K562 (cell line): ENCODE results near the gene TMEM218. TPM values are rescaled to one million over a fixed set of nuclear protein-coding genes. Genes with fewer than 3 reads are reported as not detected.

Experiments
- ATAC-seq: fragments of 200-7000 bp; cut with Tn5 transposase; 3 replicates; pipeline ENCODE4 v1.9.1; 2020; ENCODE audit warnings: moderate library complexity
- BruUV-seq: library from RNA; stranded (reverse); fragments of 400-500 nt; replicated peaks from 2 replicates; lab custom pipeline; 2021; lab: Mats Ljungman, UMichigan
- CTCF ChIA-PET: fragments of 300-600 bp; formaldehyde crosslinking; extraction: SDS; loops from one replicate; lab custom pipeline; 2021; ENCODE audit warnings: low intra/inter-chr PET ratio; lab: Yijun Ruan, JAX
- POLR2A ChIA-PET: fragments of 300-600, 350-650 bp; sonication (Branson Sonifier 250); formaldehyde crosslinking; extraction: SDS; loops from one replicate; lab custom pipeline; 2021; ENCODE audit warnings: antibody characterized with exemption, inconsistent platforms; lab: Yijun Ruan, JAX
- DNase-seq, 4 experiments: peaks; one replicate each; pipeline versions ENCODE4 v3.0.0 to v3.0.0-alpha.2; 2011 to 2018; ENCODE audit warnings: low spot score in 3 of 4, mixed read lengths in 3 of 4; ENCODE audit errors: extremely low read depth in 1 of 4
- FAIRE-seq: peaks from 2 replicates; lab custom pipeline; 2011; peaks lifted over from hg19 to GRCh38; lab: Jason Lieb, UNC
- H2AFZ ChIP-seq: 2 replicates; pipeline ENCODE4 v1.6.0; 2011; ENCODE audit warnings: low read depth, low read length, control low read depth, inconsistent platforms
- H3K27ac ChIP-seq: fragments of 200-600 bp; 3 replicates; pipeline ENCODE4 v1.8.0; 2011; ENCODE audit warnings: low read depth, mild to moderate bottlenecking, control low read depth, inconsistent platforms, low read length, moderate library complexity, mixed read lengths; ENCODE audit errors: extremely low read depth
- H3K27me3 ChIP-seq, 2 experiments: fragments of 300-600 bp in 1 of 2; 2 replicates in 1 of 2; 3 replicates in 1 of 2; pipeline versions ENCODE4 v1.6.0 to v1.8.0; 2011; ENCODE audit warnings: inconsistent platforms in 2 of 2, low read length in 2 of 2, mild to moderate bottlenecking in 1 of 2, mixed read lengths in 1 of 2, moderate library complexity in 1 of 2; ENCODE audit not compliant: control insufficient read depth in 2 of 2, insufficient read depth in 2 of 2
- H3K36me3 ChIP-seq: fragments of 300-600 bp; 3 replicates; pipeline ENCODE4 v1.8.0; 2011; ENCODE audit warnings: mild to moderate bottlenecking, low read length, inconsistent platforms; ENCODE audit not compliant: control insufficient read depth, insufficient read depth
- H3K4me1 ChIP-seq, 2 experiments: fragments of 200-600 bp in 1 of 2; replicated peaks in 1 of 2; 2 replicates in 1 of 2; 3 replicates in 1 of 2; pipeline versions ENCODE4 v1.5.1 to v1.8.0; 2011; ENCODE audit warnings: inconsistent platforms in 2 of 2, low read length in 2 of 2, mild to moderate bottlenecking in 1 of 2, mixed read lengths in 1 of 2, moderate library complexity in 1 of 2; ENCODE audit not compliant: control insufficient read depth in 2 of 2, insufficient read depth in 2 of 2
- H3K4me2 ChIP-seq: 2 replicates; pipeline ENCODE4 v1.6.1; 2011; ENCODE audit warnings: low read length, control low read depth, inconsistent platforms, mixed read lengths; ENCODE audit not compliant: insufficient read depth
- H3K4me3 ChIP-seq: fragments of 200-600 bp; sonication (generic), shearing (Covaris generic); 2 replicates; pipeline ENCODE4 v1.5.1; 2016; ENCODE audit warnings: control low read depth, inconsistent platforms
- H3K79me2 ChIP-seq: fragments of 200-600 bp; 3 replicates; pipeline ENCODE4 v1.8.0; 2011; ENCODE audit warnings: low read length, inconsistent platforms; ENCODE audit not compliant: control insufficient read depth, insufficient read depth
- H3K9ac ChIP-seq, 2 experiments: 2 replicates each; pipeline versions ENCODE4 v1.6.0 to v1.6.1; 2011; ENCODE audit warnings: low read depth in 2 of 2, low read length in 2 of 2, control low read depth in 1 of 2, inconsistent platforms in 1 of 2, mild to moderate bottlenecking in 1 of 2, mixed read lengths in 1 of 2; ENCODE audit not compliant: insufficient read depth in 1 of 2
- H3K9me1 ChIP-seq: one replicate; pipeline ENCODE4 v1.6.0; 2011; ENCODE audit warnings: inconsistent platforms, mild to moderate bottlenecking, low read length, moderate library complexity; ENCODE audit not compliant: control insufficient read depth, insufficient read depth
- H3K9me3 ChIP-seq: replicated peaks from 2 replicates; pipeline ENCODE4 v1.5.1; 2011; ENCODE audit warnings: low read depth, low read length, inconsistent platforms; ENCODE audit not compliant: control insufficient read depth, insufficient read depth
- H4K20me1 ChIP-seq: replicated peaks from 2 replicates; pipeline ENCODE4 v1.6.1; 2011; ENCODE audit warnings: low read length, inconsistent platforms, mixed read lengths; ENCODE audit not compliant: control insufficient read depth, insufficient read depth
- CHD7 ChIP-seq: fragments of 200-600 bp; sonication (generic); IDR thresholded peaks from one replicate; pipeline ENCODE4 v1.6.1; 2012; ENCODE audit warnings: mild to moderate bottlenecking, low read depth, low read length, inconsistent platforms
- EGR1 ChIP-seq: fragments of 450-650 bp; conservative IDR thresholded peaks from 2 replicates; pipeline ENCODE4 v1.6.1; 2017; ENCODE audit warnings: mild to moderate bottlenecking
- FOXA1 ChIP-seq: fragments of 450-650 bp; IDR thresholded peaks from 2 replicates; pipeline ENCODE4 v1.6.1; 2016; ENCODE audit warnings: mild to moderate bottlenecking, borderline replicate concordance
- GTF2F1 ChIP-seq: IDR thresholded peaks from 2 replicates; pipeline ENCODE4 v1.6.1; 2011; ENCODE audit warnings: low read depth, low read length, improper control_type of control experiment
- HLTF ChIP-seq: fragments of 450-650 bp; IDR thresholded peaks from 2 replicates; pipeline ENCODE4 v1.6.1; 2016
- KDM1A ChIP-seq, 2 experiments: fragments of 450-650 bp; IDR thresholded peaks; 2 replicates each; pipeline ENCODE4 v1.6.1; 2016; ENCODE audit warnings: mild to moderate bottlenecking in 2 of 2
- THAP12 ChIP-seq: fragments of 250-450 bp; sonication (Bioruptor Pico); IDR thresholded peaks from 2 replicates; pipeline ENCODE4 v1.9.0; 2021; ENCODE audit warnings: mild to moderate bottlenecking, inconsistent platforms
- WGBS: fragments of 100-300 bp; shearing (Covaris generic); methylation state at CpG from one replicate; pipeline ENCODE4 v1.1.6; 2016; ENCODE audit warnings: low coverage, mixed read lengths; ENCODE audit not compliant: insufficient coverage; ENCODE audit errors: missing lambda C conversion rate; 5-methylcytosine and 5-hydroxymethylcytosine counted together
- in situ Hi-C: fragments of 300-500 bp; cut with MboI; formaldehyde crosslinking; loops from 4 replicates; pipeline ENCODE4 v1.15.0; 2018; ENCODE audit warnings: inconsistent platforms, mixed read lengths
- intact Hi-C: fragments of 100-400 bp; cut with micrococcal nuclease; formaldehyde crosslinking; loops from 2 replicates; pipeline ENCODE4 v1.14.2; 2022
- polyA plus RNA-seq, 8 experiments: library from polyadenylated mRNA; depleted of rRNA in 4 of 8; stranded (reverse) in 5 of 8; unstranded in 3 of 8; fragments of >200 nt; fragmentation: Nextera tagmentation in 2 of 8; fragmentation: Illumina TruSeq in 1 of 8; extraction: Ambion mirVana in 2 of 8; extraction: Trizol in 1 of 8; gene quantifications; 2 replicates each; pipeline versions ENCODE4 v1.2.1 to v1.2.3, GENCODE V29; 2011 to 2014; ENCODE audit warnings: inconsistent platforms in 1 of 8, missing spikeins in 1 of 8
- total RNA-seq, 7 experiments: library from RNA; depleted of rRNA in 6 of 7; stranded (reverse); fragments of >200 nt in 6 of 7; fragmentation: Illumina TruSeq in 2 of 7; extraction: Trizol in 2 of 7; gene quantifications; 2 replicates each; pipeline versions ENCODE4 v1.2.1 to v1.2.3, GENCODE V29; 2011 to 2021; ENCODE audit warnings: low replicate concordance in 1 of 7

Gene TMEM218
- total and polyA plus RNA-seq, 9 of the 15 experiments (the other 6 are each of a cell fraction or from before 2014, with no cell fraction given), result 13.4 to 32.2 (median 25.4) TPM

- Histone ChIP-seq H3K4me2 (no peak overlapping the region), H3K79me2 (no peaks in the 10 kb centered on the region), H3K27me3 (no peaks in the 10 kb centered on the region), H3K36me3 (no peaks in the 10 kb centered on the region), H3K4me3 (no peak overlapping the region), H4K20me1 (no peaks in the 10 kb centered on the region), H2AFZ (no peak overlapping the region), H3K9ac (no peak overlapping the region; a peak in 1 of 4 replicates), H3K9me3 (no peaks in the 10 kb centered on the region), H3K9me1 (no peaks in the 10 kb centered on the region), H3K27ac (no peak overlapping the region), H3K4me1 (no peaks in the 10 kb centered on the region; a peak in 1 of 5 replicates)
- ChIA-PET POLR2A (interaction anchor here (0.6 kb wide), 1 partner anchor 623 kb away, joined by 4 read pairs; no protein-coding TSS in a partner anchor), CTCF (no interaction called here)
- WGBS, result 30% methylated on average over 19 of the region's 20 CpGs
- no peak for FAIRE-seq
- in situ Hi-C loops, result no loop called here
- intact Hi-C loops, result no loop called here
- ATAC-seq, result peak; percentile 53
- BruUV-seq, result no TSS peak
- DNase-seq, result no peak
- TF ChIP-seq CHD7 (no peak), HLTF (no peak), KDM1A (IDR thresholded peaks at IDR 0.05) (no peak), EGR1 (no peak), FOXA1 (no peak), GTF2F1 (no peak), THAP12 (CRISPR knock-in tag) (no peak)
Observed at GRCh38 chr11:125085301-125086081, 25.9 kb downstream of the TMEM218 start.
